ENCODE measurements around the gene SLC23A1.
A peak's percentile ranks its signal among the peaks of the same experiment; 100 is the strongest.

SLC23A1 gene

DNA sequence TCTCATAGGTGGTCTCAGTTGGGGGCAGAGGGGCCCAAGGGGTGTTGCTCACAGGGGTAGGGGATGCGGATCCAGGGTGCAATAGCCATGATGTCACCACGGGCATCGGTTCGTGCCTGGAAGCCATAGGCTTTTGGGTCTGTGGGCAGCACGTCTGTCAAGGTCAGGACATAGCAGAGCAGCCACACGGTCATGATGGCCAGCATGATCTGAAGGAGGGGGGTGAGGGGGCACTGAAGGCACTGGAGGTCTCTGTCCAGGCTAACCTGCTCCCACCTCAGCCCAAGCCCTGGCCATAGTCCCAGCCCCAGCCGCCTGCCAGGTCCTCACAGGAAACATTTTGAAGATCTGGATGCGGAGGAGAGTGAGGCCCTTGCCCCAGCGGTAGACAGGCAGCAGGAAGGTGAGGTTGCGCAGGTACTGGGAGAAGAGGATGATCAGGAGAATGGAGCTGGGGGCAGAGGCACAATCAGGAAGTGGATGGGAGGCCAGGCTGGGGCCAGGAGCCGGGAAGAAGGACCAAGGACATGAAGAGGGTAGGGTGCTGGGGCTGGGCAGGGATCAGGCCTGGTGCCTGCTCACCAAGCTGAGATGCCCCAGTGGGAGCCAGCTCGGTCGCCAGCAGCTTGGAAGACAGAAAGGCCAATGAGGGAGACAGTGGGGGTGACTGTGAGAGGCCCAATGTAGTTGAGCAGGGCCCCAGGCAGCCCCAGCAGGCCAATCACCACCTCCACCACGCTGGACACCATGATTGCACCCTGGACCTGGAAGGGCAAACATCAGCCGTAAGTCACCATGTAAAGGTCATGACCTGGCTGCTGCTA is 3.3 kb downstream of the SLC23A1 start:
- H3K27me3 ChIP-seq (ENCODE audit: control insufficient read depth, insufficient read depth, low read length), result no peaks in the 10 kb centered on the region
- H3K4me3 ChIP-seq (ENCODE audit: low read depth, low read length), result no peak overlapping the region
- H3K9me3 ChIP-seq (ENCODE audit: control insufficient read depth, insufficient read depth, low read depth, low read length), result no peaks in the 10 kb centered on the region
- H3K36me3 ChIP-seq (ENCODE audit: control insufficient read depth, insufficient read depth, low read length), result no peaks in the 10 kb centered on the region
- H3K27ac ChIP-seq (ENCODE audit: low read depth, low read length), result no peak overlapping the region
- peaks cover 11% of the 10 kb centered on the region for H3K4me1 ChIP-seq (ENCODE audit: control insufficient read depth, insufficient read depth, low read length)
- no peak overlapping the region for H3K9ac ChIP-seq (ENCODE audit: low read length)

DNA sequence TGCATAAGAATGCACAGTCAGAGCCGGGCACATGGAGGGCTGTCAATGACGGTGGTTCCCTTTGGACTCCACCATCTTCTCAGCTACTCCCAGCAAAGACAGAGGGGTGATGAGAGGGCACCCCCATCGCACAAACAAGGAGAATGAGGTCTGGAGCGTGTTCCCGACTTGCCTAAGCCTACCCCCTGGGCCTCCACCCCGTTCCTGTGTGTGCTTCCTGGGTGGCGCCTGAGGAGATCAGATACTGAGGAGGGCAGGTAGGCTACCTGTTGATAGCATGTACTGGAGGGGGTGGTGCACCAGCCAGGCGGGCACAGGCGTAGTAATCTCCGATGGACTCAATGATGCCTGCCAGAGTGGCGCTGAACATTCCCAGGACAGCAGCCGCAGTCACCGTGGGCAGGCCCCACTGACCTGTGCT is 4.1 kb downstream of the SLC23A1 start:
- no peak overlapping the region for H3K27ac ChIP-seq (ENCODE audit: low read depth, low read length)
- H3K27me3 ChIP-seq (ENCODE audit: control insufficient read depth, insufficient read depth, low read length), result no peaks in the 10 kb centered on the region
- H3K9ac ChIP-seq (ENCODE audit: low read length), result no peak overlapping the region
- H3K36me3 ChIP-seq (ENCODE audit: control insufficient read depth, insufficient read depth, low read length), result no peaks in the 10 kb centered on the region
- peaks cover 11% of the 10 kb centered on the region for H3K4me1 ChIP-seq (ENCODE audit: control insufficient read depth, insufficient read depth, low read length)
- H3K9me3 ChIP-seq (ENCODE audit: control insufficient read depth, insufficient read depth, low read depth, low read length), result no peaks in the 10 kb centered on the region
- H3K4me3 ChIP-seq (ENCODE audit: low read depth, low read length), result no peak overlapping the region; the same call in 1 of the 2 replicates

DNA sequence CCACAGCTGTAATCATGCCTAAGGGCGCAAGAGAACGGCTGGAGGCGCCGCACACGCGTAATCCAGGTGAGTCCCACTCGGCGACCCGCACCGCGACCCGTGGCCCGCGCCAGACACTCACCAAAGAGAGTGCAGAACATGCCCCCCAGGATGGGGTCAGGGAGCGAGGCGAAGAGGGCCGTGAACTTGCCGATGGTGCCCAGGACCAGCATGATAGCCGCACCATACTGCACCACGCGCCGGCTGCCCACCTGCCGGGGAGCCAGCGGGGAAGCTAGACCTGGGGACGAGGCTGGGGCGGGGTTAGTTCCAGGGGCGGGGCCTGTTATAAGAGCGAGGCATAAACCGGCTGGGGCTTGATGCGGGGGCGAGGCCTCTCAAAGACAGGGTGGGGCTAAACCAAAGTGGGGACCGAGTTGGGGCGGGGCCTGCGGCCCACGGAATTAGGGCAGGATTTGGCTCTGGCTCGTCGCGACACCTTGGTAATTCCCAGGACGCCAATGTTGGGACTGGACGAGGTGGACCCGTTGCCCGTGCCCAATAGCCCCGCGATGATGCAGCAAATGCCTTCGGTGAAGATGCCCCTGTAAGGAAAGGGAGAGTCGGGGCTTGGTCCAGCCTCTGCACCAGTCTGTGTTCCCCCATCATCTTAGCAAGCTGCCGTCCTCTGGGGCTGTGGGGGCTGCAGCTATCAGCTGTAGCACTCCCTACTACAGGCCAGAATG is 4.8 kb downstream of the SLC23A1 start:
- Histone ChIP-seq H3K27ac (ENCODE audit: low read depth, low read length) (no peak overlapping the region), H3K9me3 (ENCODE audit: control insufficient read depth, insufficient read depth, low read depth, low read length) (no peaks in the 10 kb centered on the region), H3K4me1 (ENCODE audit: control insufficient read depth, insufficient read depth, low read length) (peaks cover 11% of the 10 kb centered on the region), H3K27me3 (ENCODE audit: control insufficient read depth, insufficient read depth, low read length) (no peaks in the 10 kb centered on the region), H3K9ac (ENCODE audit: low read length) (no peak overlapping the region), H3K36me3 (ENCODE audit: control insufficient read depth, insufficient read depth, low read length) (peaks cover 4% of the 10 kb centered on the region; the same call in 1 of the 2 replicates), H3K4me3 (ENCODE audit: low read depth, low read length) (peak overlapping the region; percentile 50)

DNA sequence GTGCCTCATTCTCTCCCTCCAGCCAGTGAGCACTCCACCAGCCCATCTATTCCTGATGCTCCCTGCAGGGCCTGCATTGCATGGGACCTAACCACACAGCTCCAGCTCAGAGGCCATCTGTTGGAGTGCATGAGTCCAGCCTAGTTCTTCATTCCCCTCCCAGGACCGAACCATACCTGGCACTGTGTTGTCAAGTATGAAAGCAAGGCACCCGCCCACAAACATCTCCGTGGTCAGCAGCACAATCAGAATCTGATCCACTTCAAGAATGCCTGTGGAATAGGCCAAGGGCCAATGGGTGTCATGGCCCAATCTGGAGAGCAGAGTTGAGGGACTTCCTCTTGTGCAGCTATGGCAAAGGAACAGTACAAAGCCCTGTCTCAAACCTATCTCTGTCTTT is 5.9 kb downstream of the SLC23A1 start:
- Histone ChIP-seq H3K4me3 (ENCODE audit: low read depth, low read length) (no peak overlapping the region), H3K9ac (ENCODE audit: low read length) (no peak overlapping the region), H3K36me3 (ENCODE audit: control insufficient read depth, insufficient read depth, low read length) (peaks cover 5% of the 10 kb centered on the region; the same call in 1 of the 2 replicates), H3K27me3 (ENCODE audit: control insufficient read depth, insufficient read depth, low read length) (no peaks in the 10 kb centered on the region), H3K4me1 (ENCODE audit: control insufficient read depth, insufficient read depth, low read length) (peaks cover 11% of the 10 kb centered on the region), H3K27ac (ENCODE audit: low read depth, low read length) (no peak overlapping the region), H3K9me3 (ENCODE audit: control insufficient read depth, insufficient read depth, low read depth, low read length) (no peaks in the 10 kb centered on the region)

DNA sequence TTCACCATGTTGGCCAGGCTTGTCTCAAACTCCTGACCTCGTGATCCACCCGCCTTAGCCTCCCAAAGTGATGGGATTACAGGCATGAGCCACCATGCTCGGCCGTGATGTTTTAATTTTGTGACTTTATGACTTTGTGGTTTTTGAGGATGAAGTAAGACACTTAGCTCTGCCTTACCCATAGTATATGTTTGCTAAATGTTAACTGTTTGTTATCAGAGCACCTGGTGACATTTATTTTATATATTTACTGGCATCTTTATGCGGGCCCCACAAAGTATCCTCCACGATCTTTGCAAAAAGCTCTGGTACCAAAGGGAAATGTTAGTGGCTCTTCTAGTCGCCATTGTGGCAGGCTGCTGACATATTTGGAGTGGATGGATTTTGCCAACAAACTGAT is 6.7 kb downstream of the SLC23A1 start:
- Histone ChIP-seq H3K36me3 (ENCODE audit: control insufficient read depth, insufficient read depth, low read length) (peaks cover 13% of the 10 kb centered on the region), H3K4me3 (ENCODE audit: low read depth, low read length) (no peak overlapping the region), H3K27me3 (ENCODE audit: control insufficient read depth, insufficient read depth, low read length) (no peaks in the 10 kb centered on the region), H3K9ac (ENCODE audit: low read length) (no peak overlapping the region), H3K27ac (ENCODE audit: low read depth, low read length) (no peak overlapping the region), H3K9me3 (ENCODE audit: control insufficient read depth, insufficient read depth, low read depth, low read length) (no peaks in the 10 kb centered on the region), H3K4me1 (ENCODE audit: control insufficient read depth, insufficient read depth, low read length) (peaks cover 11% of the 10 kb centered on the region; the same call in 1 of the 2 replicates)

DNA sequence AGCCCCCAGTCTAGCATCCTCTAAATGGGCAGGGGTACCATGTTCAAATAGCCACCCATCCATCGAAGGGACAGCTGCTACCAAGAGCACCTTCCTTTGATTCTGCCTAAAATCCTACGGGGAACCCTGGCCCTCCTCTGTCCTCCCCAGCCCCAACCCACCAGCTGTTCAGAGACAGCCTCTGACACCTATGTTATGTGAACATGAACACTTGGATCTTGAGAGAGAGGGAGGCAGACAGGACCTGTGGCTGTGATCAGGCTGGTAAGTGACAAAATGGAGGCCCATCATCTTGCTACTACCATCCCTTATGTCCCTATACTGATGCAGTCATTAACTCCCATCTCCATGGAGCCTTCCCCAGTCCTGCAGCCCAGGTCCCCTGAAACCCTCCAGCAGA is 8.2 kb downstream of the SLC23A1 start:
- Histone ChIP-seq H3K36me3 (ENCODE audit: control insufficient read depth, insufficient read depth, low read length) (peaks cover 21% of the 10 kb centered on the region), H3K4me1 (ENCODE audit: control insufficient read depth, insufficient read depth, low read length) (peaks cover 11% of the 10 kb centered on the region; the same call in 1 of the 2 replicates), H3K4me3 (ENCODE audit: low read depth, low read length) (no peak overlapping the region), H3K9me3 (ENCODE audit: control insufficient read depth, insufficient read depth, low read depth, low read length) (no peaks in the 10 kb centered on the region), H3K27me3 (ENCODE audit: control insufficient read depth, insufficient read depth, low read length) (no peaks in the 10 kb centered on the region), H3K27ac (ENCODE audit: low read depth, low read length) (no peak overlapping the region), H3K9ac (ENCODE audit: low read length) (no peak overlapping the region)

DNA sequence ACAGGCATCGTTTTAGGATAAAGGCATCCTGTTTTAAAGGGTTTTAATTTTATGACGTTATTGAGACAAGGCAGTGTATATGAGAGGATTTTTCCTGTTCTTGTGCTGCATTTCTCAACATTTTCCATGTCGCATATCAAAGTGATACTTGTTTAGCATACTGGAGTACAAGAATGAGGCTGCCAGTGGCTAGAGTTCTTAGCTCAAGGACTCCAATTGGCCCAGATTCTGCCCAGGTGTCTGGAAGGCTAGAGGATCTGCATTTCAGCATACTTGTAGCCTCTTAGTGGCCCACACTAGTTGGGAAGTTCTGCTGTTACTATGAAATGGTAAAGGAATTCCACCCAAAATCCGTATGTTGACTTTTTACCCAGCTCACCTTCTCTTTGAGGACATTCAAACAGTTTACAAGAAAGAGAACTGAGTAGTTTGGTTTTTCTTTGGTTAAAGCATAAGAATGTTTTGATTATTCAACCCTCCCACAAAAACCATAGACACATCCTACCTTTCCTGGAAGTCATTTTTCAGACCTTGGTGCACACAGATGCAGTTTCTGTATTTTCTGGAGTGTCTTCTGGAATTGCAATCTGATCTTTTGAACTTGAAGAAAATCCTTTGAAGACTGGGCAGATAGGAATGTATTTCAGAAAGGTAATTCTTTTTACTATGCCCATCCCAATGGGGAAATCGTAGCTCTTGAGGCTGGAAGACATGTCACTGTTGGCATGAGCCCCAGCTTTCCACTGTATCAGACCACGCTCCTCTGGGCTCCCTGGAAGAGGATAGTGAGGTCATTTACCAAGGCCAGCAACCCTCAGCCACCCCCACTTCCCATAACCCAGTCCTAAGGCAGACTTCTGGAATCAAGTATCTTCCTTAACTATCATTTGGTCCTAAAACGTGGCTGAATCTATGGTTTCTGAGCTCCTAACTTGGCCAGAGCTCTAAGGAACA is 11.3 kb downstream of the SLC23A1 start:
- H3K27me3 ChIP-seq (ENCODE audit: control insufficient read depth, insufficient read depth, low read length), result no peaks in the 10 kb centered on the region
- H3K9ac ChIP-seq (ENCODE audit: low read length), result no peak overlapping the region
- no peaks in the 10 kb centered on the region for H3K4me1 ChIP-seq (ENCODE audit: control insufficient read depth, insufficient read depth, low read length)
- H3K4me3 ChIP-seq (ENCODE audit: low read depth, low read length), result no peak overlapping the region
- no peaks in the 10 kb centered on the region for H3K9me3 ChIP-seq (ENCODE audit: control insufficient read depth, insufficient read depth, low read depth, low read length)
- peaks cover 48% of the 10 kb centered on the region for H3K36me3 ChIP-seq (ENCODE audit: control insufficient read depth, insufficient read depth, low read length)
- H3K27ac ChIP-seq (ENCODE audit: low read depth, low read length), result no peak overlapping the region

DNA sequence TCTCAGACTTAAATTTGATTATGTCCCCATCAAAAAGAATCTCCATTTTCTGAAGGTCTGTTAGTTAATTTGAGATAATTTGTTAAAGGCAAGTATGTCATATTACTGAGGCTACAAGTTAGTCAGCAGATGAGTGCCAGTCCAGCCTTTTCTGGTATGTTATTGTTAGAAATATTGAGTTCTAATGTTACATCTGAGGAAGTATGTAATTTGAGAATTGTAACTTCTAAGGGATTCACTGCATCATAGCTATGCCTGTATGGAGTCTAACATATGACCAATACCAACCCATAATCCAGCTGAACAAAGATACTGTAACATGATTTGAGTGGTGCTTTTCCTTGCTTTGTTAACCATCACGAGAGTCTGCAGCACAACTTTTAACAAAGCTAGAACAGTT is 13.9 kb downstream of the SLC23A1 start:
- H3K4me1 ChIP-seq (ENCODE audit: control insufficient read depth, insufficient read depth, low read length), result no peaks in the 10 kb centered on the region
- H3K36me3 ChIP-seq (ENCODE audit: control insufficient read depth, insufficient read depth, low read length), result peaks cover 72% of the 10 kb centered on the region
- H3K27ac ChIP-seq (ENCODE audit: low read depth, low read length), result no peak overlapping the region
- no peak overlapping the region for H3K4me3 ChIP-seq (ENCODE audit: low read depth, low read length)
- H3K9ac ChIP-seq (ENCODE audit: low read length), result no peak overlapping the region
- no peaks in the 10 kb centered on the region for H3K9me3 ChIP-seq (ENCODE audit: control insufficient read depth, insufficient read depth, low read depth, low read length)
- H3K27me3 ChIP-seq (ENCODE audit: control insufficient read depth, insufficient read depth, low read length), result no peaks in the 10 kb centered on the region

DNA sequence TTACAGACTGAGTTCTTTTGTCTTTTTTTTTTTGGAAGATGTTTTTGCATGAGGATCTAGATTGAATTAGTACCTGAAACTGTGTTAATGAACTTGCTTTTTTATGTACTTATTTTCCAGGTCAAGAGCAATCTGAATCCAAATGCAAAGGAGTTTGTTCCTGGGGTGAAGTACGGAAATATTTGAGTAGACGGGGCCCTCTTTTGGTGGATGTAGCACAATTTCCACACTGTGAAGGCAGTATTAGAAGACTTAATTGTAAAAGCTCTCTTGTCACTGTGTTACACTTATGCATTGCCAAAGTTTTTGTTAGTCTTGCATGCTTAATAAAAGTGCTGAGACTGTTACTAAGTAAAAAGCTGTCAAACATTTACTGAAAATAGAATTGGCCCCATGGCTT is 14.5 kb downstream of the SLC23A1 start:
- Histone ChIP-seq H3K36me3 (ENCODE audit: control insufficient read depth, insufficient read depth, low read length) (peaks cover 77% of the 10 kb centered on the region), H3K27ac (ENCODE audit: low read depth, low read length) (no peak overlapping the region), H3K9ac (ENCODE audit: low read length) (no peak overlapping the region), H3K4me1 (ENCODE audit: control insufficient read depth, insufficient read depth, low read length) (no peaks in the 10 kb centered on the region), H3K27me3 (ENCODE audit: control insufficient read depth, insufficient read depth, low read length) (no peaks in the 10 kb centered on the region), H3K4me3 (ENCODE audit: low read depth, low read length) (no peak overlapping the region), H3K9me3 (ENCODE audit: control insufficient read depth, insufficient read depth, low read depth, low read length) (no peaks in the 10 kb centered on the region)

DNA sequence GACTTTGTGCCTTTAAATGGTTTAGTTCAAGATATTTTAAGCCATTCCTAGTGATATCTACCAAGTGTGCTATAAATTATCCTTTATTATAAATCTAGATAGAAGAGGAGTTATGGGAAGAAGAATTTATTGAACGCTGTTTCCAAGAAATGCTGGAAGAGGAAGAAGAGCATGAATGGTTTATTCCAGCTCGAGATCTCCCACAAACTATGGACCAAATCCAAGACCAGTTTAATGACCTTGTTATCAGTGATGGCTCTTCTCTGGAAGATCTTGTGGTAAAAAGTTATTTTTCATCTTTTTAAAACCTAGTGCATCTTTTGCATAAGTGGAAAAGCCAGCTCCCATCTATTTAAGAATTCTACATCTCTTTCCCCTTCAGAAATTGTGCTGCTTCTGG is 18.6 kb downstream of the SLC23A1 start:
- no peaks in the 10 kb centered on the region for H3K27me3 ChIP-seq (ENCODE audit: control insufficient read depth, insufficient read depth, low read length)
- no peak overlapping the region for H3K27ac ChIP-seq (ENCODE audit: low read depth, low read length)
- H3K4me3 ChIP-seq (ENCODE audit: low read depth, low read length), result no peak overlapping the region
- H3K36me3 ChIP-seq (ENCODE audit: control insufficient read depth, insufficient read depth, low read length), result peaks cover 59% of the 10 kb centered on the region
- no peaks in the 10 kb centered on the region for H3K4me1 ChIP-seq (ENCODE audit: control insufficient read depth, insufficient read depth, low read length)
- no peak overlapping the region for H3K9ac ChIP-seq (ENCODE audit: low read length)
- no peaks in the 10 kb centered on the region for H3K9me3 ChIP-seq (ENCODE audit: control insufficient read depth, insufficient read depth, low read depth, low read length)
